ENCODE data around the gene NDUFAF8.

The NDUFAF8 gene

GRCh38 chr17:81274471-81274855, 35.3 kb downstream of the NDUFAF8 start:
- no peak for DNase-seq

- DNase-seq: no peak
Measured at GRCh38 chr17:81276781-81277180, 37.7 kb downstream of the NDUFAF8 start.

DNA sequence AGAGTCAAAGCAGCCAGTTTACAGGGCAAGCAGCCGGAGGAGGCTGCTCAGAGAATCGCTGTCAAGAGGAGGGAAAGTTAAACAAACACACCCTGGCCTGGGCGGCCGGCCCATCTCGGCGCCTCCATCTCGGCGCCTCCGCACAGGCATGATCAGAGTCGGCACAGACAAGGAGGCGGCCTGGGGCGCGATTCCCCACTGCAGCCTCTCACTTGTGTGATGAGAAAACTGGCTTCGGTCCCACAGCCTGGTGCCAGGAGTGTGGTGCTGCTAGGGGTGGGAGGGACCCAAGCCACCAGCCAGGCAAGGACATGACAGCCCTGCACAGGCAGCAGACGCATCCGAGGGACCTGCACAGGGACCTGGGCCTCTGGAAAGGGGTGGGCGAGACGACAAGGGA, 38.3 kb downstream of the NDUFAF8 start:
- no peak for DNase-seq

DNA sequence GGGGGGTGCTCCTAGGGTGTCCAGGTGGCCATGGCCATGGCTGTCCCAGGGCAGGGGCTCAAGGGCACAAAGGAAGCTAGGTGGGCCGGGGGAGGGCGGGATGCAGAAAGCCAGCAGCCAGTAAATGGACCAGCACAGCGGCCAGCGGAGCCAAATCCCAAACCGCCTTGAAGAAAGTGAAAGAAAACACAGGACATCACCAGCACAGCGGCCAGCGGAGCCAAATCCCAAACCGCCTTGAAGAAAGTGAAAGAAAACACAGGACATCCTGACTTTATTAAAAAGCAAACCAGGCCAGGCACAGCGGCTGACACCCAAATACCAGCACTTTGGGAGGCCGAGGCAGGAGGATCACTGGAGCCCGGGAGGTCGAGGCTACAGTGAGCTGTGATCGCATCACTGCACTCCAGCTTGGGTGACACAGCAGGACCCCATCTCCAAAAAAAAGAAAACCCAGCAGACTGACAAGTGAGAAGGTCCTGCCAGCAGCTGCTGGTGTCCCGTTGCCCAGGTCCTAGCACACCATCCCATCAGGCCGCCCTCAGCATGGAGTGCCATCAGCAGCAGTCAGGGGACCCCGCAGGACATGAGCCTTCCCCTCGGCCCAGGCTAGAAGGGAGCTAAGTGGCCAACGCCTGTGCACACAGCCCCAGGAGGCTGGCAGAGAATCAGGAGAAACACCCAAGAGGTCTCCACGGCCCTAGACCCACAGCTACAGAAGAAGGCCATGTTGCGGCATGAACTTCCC, 39.0 kb downstream of the NDUFAF8 start:
- no peak for DNase-seq

GRCh38 chr17:81278831-81279230, 39.7 kb downstream of the NDUFAF8 start:
- no peak for DNase-seq

DNA sequence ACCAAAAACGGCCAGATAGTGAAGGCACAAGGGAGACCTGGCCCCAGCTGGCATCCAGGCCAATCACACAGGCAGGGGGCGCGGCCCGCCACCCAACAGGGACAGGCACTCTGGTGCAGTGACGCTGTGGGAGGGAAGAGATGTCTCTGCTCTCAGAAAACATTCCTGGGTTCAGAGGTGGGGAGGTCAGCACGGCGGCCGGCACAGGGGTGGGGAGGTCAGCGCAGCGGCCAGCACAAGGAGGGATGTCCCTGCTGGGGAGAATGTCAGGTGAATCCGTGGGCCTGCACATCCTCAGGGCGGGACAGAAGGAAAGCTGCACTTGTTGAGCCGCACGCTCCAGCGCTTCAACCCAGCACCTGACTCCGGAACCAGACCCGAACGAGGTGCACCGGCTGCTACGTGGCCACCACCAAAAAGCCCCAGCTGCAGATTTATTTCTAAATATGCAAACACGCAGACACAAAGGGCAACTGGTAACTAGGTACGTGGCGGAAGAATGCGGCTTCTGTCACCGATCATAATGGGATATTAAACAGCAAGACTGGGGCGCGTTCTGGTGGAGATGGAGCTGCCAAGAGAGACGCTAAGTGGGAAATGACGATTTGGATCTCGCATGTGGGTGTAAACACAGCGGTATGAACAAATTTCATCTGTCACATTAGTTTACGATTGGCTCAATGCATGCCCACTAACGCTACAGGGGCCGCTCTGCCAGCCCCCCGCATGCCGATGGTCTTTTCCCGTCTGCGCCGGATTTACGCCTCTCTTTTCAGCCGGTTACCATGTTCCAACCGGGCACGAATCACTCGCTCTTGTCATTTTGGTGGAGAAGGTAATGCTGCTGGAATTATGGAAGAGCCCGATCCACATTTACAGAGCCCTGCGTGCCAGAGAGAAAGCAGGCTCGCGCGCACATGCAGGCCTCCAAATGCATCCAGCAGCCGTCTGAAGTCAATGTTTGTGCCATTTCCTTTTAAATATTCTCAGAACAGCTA, 40.5 kb downstream of the NDUFAF8 start:
- no peak for DNase-seq

DNA sequence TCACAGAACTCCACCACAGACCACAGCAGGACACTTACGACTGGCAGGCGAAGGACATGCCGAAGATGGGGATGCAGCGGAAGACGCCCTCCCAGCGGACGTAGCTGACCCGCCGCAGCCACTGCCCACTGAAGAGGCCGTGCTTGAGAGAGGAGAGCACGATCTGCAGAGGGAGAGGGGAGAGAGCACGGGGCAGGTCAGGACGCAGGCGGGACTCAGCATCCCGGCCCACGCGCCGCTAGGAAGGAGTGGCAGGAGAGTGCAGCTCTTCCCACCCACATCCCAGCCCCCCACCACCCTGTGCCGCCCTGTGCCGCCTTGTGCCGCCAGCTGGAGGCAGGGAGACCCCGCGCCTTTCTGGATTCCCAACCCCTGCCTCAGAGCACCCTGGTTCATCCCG, 41.5 kb downstream of the NDUFAF8 start:
- DNase-seq: no peak

DNA sequence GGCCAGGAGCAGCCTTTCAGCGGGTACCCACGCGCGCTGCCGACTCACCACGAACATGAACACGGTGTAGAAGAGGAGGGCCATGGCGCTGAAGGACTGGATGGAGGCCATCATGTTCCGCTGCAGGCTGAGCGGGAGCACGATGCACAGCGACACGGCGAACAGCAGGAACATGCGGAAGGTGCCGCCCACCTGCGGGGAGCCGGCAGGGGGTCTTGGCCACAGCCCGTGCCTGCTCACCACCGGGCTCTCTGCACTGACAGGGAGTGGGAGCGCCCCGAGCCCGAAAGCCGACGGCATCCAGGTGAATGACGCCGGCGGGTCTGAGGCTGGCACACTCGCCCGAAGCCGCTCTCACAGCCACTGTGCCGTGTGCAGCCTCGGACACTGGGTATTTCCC, 43.0 kb downstream of the NDUFAF8 start:
- no peak for DNase-seq

- DNase-seq: no peak
Measured at GRCh38 chr17:81282876-81283275, 43.8 kb downstream of the NDUFAF8 start.

DNA sequence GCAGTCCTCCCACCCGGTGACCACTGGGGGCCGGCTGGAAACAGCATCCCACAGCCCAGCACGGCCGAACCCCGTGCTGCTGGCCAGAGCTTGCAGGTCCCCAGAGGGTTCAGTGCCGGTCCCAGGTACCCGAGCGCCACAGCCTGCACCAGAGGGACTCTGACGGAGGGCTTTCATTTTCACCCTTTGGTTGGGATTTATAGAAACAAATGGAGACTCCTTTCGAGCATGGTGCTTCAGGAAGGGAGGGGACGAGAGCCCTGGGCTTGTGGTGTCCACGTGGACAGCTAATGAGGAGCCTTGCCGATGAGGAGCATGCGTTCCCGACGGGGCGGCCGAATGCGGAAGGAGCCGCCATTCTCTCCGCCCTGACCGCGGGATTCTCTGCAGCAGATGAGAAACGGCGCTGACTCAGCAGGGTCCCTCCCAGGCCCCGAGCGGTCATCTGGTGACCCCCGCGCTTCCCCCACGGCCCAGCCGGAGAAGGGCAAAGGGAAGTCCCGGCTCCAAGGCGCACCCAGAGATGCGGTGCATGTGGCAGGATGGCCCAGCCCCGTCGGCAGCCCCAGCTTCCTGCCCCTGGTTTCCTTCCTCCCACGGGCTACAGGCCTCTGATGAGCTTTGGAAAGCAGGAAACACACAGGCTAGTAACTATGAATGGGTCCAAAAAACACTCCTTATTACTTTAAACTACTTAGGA, 46.2 kb downstream of the NDUFAF8 start:
- peak; percentile 68 for DNase-seq

GRCh38 chr17:81285894-81286293, 46.8 kb downstream of the NDUFAF8 start:
- DNase-seq: no peak

DNA sequence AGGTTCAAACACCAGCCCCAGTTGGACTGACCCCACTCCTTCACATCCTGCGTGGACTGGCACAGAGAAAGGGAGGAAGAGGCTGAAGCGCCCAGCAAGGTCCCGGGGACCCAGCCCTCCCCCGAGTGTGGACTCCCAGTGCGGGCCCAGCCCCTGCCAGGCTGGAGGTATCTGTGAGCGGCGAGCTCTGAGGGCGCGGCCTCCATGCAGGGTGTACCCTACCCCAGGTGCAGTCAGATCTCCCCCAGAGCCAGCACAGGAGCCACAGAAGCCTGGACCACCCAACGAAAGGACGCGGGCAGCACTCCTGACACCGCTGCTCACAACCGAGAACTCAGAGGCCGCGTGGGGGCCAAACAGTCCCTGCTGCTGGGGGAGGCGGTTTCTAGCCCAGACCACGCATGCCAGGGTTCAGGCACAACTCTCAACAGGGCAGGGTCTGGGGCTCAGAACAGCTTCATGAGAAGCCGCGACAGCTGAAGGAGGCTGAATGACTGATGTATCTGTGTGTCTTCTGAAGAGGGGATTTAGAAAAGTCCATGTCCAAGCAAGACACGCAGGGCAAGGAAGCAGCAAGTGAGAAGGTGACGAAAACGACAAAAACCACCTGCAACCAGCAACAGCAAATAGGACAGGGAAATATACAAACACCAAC, 47.5 kb downstream of the NDUFAF8 start:
- no peak for DNase-seq

GRCh38 chr17:81287152-81287551, 48.0 kb downstream of the NDUFAF8 start:
- no peak for DNase-seq

DNA sequence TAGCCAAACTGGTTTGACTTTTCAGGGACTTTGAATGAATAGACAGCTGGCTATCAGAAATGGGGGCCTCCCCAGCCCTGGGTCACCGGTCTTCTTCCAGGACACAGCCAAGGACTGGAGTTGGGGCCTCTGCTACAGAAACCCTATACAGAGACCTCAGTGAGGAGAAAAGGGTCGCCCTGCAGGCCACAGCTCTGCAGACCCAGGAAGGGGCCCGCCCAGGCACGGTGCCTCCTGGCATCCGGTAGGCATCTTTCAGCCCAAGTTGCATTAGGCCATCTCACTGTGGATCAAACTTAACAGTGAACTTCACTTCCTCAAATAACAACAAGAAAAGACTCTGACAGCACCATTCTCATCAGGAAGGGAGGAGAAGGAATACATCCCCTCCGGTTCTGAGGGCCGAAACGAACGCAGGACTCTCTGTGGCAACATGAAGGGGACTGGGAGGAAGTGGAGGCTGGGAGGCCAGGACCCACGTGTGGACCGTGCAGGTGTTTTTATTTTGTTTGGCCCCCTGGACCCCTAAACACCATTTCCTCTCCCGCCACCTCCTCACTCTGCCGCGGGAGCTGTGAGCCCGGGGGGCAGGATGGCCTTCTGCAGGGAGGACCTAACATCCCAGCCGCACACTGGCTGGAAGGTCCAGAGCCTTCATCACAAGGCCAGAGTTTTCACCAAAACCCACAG, 48.8 kb downstream of the NDUFAF8 start:
- no peak for DNase-seq

GRCh38 chr17:81288715-81289114, 49.6 kb downstream of the NDUFAF8 start:
- no peak for DNase-seq

GRCh38 chr17:81289627-81290026, 50.5 kb downstream of the NDUFAF8 start:
- no peak for DNase-seq

- DNase-seq: no peak
Measured at GRCh38 chr17:81290230-81290629, 51.1 kb downstream of the NDUFAF8 start.

All from right kidney (tissue), 1 donor.